ENCODE measurements around the gene RYR3. TPM values are rescaled to one million over a fixed set of nuclear protein-coding genes. Genes with fewer than 3 reads are reported as not detected.

RYR3 gene
- under 0.01 TPM in 2 replicates for total RNA-seq

DNA sequence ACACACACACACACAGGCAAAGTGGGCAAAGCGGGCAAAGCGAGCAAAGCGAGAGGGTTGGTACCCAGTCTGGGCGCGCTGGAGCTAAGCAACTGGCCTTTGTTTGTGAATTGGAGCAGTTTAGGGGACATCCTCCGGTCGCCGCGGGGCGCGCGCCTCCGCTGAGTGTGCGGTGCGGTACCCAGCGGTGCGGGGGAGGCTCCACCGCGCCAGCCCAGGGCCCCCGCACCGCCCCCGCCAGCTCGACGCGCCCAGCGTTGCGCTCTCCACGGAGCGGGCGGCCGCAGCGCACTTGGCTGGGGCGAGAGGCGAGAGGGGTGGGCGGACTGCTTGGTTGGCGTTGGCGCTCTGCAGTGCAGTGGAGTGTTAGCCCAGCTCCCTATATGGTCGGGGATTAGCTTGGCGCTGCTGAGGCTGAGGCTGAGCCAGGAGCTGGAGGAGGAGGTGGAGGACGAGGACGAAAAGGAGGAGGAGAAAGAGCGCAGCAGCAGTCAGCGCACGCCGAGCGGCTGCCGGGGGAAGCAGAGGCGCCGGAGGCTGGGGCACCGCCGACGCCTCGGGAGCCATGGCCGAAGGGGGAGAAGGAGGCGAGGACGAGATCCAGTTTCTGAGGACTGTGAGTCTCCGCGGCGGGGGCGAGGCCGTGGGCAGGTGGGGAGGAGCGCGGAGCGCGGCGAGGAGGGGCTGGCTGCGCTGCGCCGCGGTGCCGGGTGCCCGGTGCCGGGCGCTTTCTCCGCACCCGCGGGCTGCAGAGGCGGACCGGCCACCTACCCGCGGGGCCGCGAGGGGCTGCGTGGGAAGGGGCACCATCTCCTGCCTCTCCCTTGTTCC is at the start of gene RYR3:
Gene RYR3, plus strand, starts transcription at position 487 of the 831 bp plus-strand sequence. Its CDS starts 79 bp downstream, at position 566.

Other genes starting within 250 kb of the RYR3 start
- 2.8 and 26.4 TPM in 2 replicates for gene FMN1, start 116.3 kb upstream of the RYR3 start, total RNA-seq

All from bronchial smooth muscle cell (primary cell).